ENCODE results near the gene HTRA2.

Gene HTRA2

GRCh38 chr2:74503506-74504475, 25.9 kb upstream of the HTRA2 start:
- H3K27me3 ChIP-seq (ENCODE audit: insufficient read depth, low read length): peaks cover 24% of the 10 kb centered on the region; the same call in 1 of the 2 replicates
- no peaks in the 10 kb centered on the region for H3F3A ChIP-seq (ENCODE audit: insufficient read depth, low read length)
- H3K4me2 ChIP-seq (ENCODE audit: low read length): peak overlapping the region; percentile 61
- H3K27ac ChIP-seq (ENCODE audit: low read depth, low read length, poor library complexity, severe bottlenecking): no peak overlapping the region
- H3K9me3 ChIP-seq (ENCODE audit: low read length): no peaks in the 10 kb centered on the region
- no peak overlapping the region for H2AFZ ChIP-seq (ENCODE audit: low read length)
- TF ChIP-seq, protein P1, sequence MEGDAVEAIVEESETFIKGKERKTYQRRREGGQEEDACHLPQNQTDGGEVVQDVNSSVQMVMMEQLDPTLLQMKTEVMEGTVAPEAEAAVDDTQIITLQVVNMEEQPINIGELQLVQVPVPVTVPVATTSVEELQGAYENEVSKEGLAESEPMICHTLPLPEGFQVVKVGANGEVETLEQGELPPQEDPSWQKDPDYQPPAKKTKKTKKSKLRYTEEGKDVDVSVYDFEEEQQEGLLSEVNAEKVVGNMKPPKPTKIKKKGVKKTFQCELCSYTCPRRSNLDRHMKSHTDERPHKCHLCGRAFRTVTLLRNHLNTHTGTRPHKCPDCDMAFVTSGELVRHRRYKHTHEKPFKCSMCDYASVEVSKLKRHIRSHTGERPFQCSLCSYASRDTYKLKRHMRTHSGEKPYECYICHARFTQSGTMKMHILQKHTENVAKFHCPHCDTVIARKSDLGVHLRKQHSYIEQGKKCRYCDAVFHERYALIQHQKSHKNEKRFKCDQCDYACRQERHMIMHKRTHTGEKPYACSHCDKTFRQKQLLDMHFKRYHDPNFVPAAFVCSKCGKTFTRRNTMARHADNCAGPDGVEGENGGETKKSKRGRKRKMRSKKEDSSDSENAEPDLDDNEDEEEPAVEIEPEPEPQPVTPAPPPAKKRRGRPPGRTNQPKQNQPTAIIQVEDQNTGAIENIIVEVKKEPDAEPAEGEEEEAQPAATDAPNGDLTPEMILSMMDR (IDR thresholded peaks at IDR 0.05; ENCODE audit: low read length): no peak
- TF ChIP-seq EZH2 (IDR thresholded peaks at IDR 0.05; ENCODE audit: borderline replicate concordance, low read length): no peak
- no peaks in the 10 kb centered on the region for H4K20me1 ChIP-seq (ENCODE audit: insufficient read depth, low read length)
- peaks cover 17% of the 10 kb centered on the region for H3K36me3 ChIP-seq (ENCODE audit: insufficient read depth, low read length)
- H3K9me2 ChIP-seq (ENCODE audit: low read depth, low read length): no peaks in the 10 kb centered on the region
- no peaks in the 10 kb centered on the region for H3K79me2 ChIP-seq (ENCODE audit: insufficient read depth, low read length)
- peak overlapping the region; percentile 53 for H3K4me3 ChIP-seq (ENCODE audit: low read depth, low read length, poor library complexity, severe bottlenecking)
- H3K9ac ChIP-seq (ENCODE audit: low read length): peak overlapping the region; percentile 61; the same call in 1 of the 2 replicates
- H3K4me1 ChIP-seq (ENCODE audit: insufficient read depth, low read length, severe bottlenecking): peaks cover 38% of the 10 kb centered on the region

DNA sequence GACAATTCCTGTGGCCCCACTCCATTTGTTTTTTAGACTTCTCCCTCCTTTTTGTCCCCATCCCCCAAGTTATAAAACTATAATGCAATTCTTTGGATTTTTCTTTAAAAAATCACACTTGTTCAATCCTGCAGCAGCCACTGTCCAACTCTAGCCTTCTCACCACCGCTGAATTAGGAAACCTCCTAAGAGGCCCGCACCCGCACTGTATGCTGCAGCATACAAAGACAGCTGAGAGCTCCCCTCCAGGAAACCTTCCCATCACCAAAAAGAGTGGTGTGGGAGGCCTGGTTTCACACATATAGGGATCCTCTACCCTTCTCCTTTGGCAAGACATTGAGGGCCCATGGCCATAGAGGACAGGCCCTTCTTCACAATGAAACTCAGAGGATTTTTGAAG, 25.1 kb upstream of the HTRA2 start:
- Histone ChIP-seq H4K20me1 (ENCODE audit: insufficient read depth, low read length) (no peaks in the 10 kb centered on the region), H3K4me3 (ENCODE audit: low read depth, low read length, poor library complexity, severe bottlenecking) (no peak overlapping the region), H3K4me2 (ENCODE audit: low read length) (no peak overlapping the region), H3K9ac (ENCODE audit: low read length) (no peak overlapping the region), H3K27me3 (ENCODE audit: insufficient read depth, low read length) (peaks cover 17% of the 10 kb centered on the region; the same call in 1 of the 2 replicates), H3K9me3 (ENCODE audit: low read length) (no peaks in the 10 kb centered on the region), H3K9me2 (ENCODE audit: low read depth, low read length) (no peaks in the 10 kb centered on the region), H3K4me1 (ENCODE audit: insufficient read depth, low read length, severe bottlenecking) (peaks cover 38% of the 10 kb centered on the region), H2AFZ (ENCODE audit: low read length) (no peak overlapping the region), H3K36me3 (ENCODE audit: insufficient read depth, low read length) (peaks cover 17% of the 10 kb centered on the region), H3K27ac (ENCODE audit: low read depth, low read length, poor library complexity, severe bottlenecking) (no peak overlapping the region), H3F3A (ENCODE audit: insufficient read depth, low read length) (no peaks in the 10 kb centered on the region), H3K79me2 (ENCODE audit: insufficient read depth, low read length) (no peaks in the 10 kb centered on the region)
- TF ChIP-seq, protein P1 (IDR thresholded peaks at IDR 0.05; ENCODE audit: low read length): no peak
- TF ChIP-seq EZH2 (IDR thresholded peaks at IDR 0.05; ENCODE audit: borderline replicate concordance, low read length): no peak

DNA sequence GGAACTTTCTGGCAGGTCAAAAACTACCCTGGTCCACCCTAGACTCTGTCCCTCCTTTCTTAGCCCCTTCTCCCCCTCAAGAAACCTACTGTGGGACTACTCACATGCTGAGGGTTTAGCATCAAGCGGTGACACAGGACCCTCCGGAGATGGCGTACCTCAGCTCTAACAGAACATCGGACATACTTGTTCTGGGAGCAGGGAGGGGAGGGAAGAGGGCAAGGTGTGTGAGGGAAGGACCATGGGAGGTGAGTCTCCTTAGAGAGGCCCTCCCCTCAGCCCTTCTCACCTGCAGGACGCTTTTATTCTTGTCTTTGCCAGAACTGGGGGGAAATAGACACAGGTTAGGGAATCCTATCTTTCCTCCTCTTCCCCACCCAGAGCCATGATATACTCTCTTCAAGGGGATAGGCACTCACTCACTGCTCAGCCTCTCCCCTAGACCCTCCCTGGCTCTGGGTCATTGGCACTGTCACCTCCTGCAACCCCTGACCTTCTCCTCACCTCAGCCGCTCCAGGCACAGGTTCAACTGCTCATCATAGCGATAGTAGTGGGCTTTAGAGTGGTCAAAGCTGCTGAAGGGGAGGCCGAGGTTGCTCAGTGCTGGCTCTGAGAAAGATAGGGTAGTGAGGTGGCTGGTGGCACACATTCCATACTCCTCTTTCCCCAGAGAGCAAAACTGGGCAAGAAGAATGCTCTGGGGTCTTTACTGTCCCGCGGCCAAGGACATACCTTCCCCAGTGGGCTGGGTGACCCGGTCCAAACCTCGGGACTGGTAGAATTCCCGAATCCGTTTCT, 24.1 kb upstream of the HTRA2 start:
- no peaks in the 10 kb centered on the region for H3K9me3 ChIP-seq (ENCODE audit: low read length)
- H3F3A ChIP-seq (ENCODE audit: insufficient read depth, low read length): no peaks in the 10 kb centered on the region
- TF ChIP-seq EZH2 (IDR thresholded peaks at IDR 0.05; ENCODE audit: borderline replicate concordance, low read length): no peak
- TF ChIP-seq, protein P1 (IDR thresholded peaks at IDR 0.05; ENCODE audit: low read length): no peak
- H2AFZ ChIP-seq (ENCODE audit: low read length): no peak overlapping the region
- H3K9me2 ChIP-seq (ENCODE audit: low read depth, low read length): no peaks in the 10 kb centered on the region
- H3K79me2 ChIP-seq (ENCODE audit: insufficient read depth, low read length): no peaks in the 10 kb centered on the region
- no peaks in the 10 kb centered on the region for H4K20me1 ChIP-seq (ENCODE audit: insufficient read depth, low read length)
- H3K4me2 ChIP-seq (ENCODE audit: low read length): no peak overlapping the region
- peaks cover 17% of the 10 kb centered on the region; the same call in 1 of the 2 replicates for H3K27me3 ChIP-seq (ENCODE audit: insufficient read depth, low read length)
- no peak overlapping the region for H3K27ac ChIP-seq (ENCODE audit: low read depth, low read length, poor library complexity, severe bottlenecking)
- no peak overlapping the region for H3K9ac ChIP-seq (ENCODE audit: low read length)
- peaks cover 17% of the 10 kb centered on the region for H3K36me3 ChIP-seq (ENCODE audit: insufficient read depth, low read length)
- peaks cover 38% of the 10 kb centered on the region for H3K4me1 ChIP-seq (ENCODE audit: insufficient read depth, low read length, severe bottlenecking)
- H3K4me3 ChIP-seq (ENCODE audit: low read depth, low read length, poor library complexity, severe bottlenecking): no peak overlapping the region

Data from OCI-LY1 (cell line).